B cell (primary cell): ENCODE results near the gene CUBN. TPM values are rescaled to one million over a fixed set of nuclear protein-coding genes. Genes with fewer than 3 reads are reported as not detected.

Source experiments
- ATAC-seq: fragments of 200-7000 bp; cut with Tn5 transposase; one replicate; pipeline ENCODE4 v1.10.0; 2021; ENCODE audit warnings: low read depth, mild to moderate bottlenecking, moderate number of reproducible peaks, moderate library complexity
- CTCF ChIA-PET: fragments of 350-600 bp; sonication (Branson Sonifier 250); formaldehyde crosslinking; loops from one replicate; lab custom pipeline; 2021; ENCODE audit warnings: antibody characterized with exemption, inconsistent platforms; lab: Charles Lee
- POLR2A ChIA-PET: fragments of 350-600 bp; sonication (Branson Sonifier 250); formaldehyde crosslinking; loops from one replicate; lab custom pipeline; 2021; ENCODE audit warnings: antibody characterized with exemption; lab: Charles Lee
- DNase-seq: peaks from one replicate; pipeline ENCODE4 v3.0.0; 2013
- H2AFZ ChIP-seq: 2 replicates; pipeline ENCODE4 v1.6.1; 2012; ENCODE audit warnings: mild to moderate bottlenecking, low read depth, low read length; ENCODE audit not compliant: insufficient read depth, poor library complexity, severe bottlenecking
- H3K27ac ChIP-seq, 2 donors: 1 replicate in 1 of 2; 2 replicates in 1 of 2; pipeline ENCODE4 v1.5.1; 2012 to 2013; ENCODE audit warnings: low read length in 2 of 2, mild to moderate bottlenecking in 2 of 2, moderate library complexity in 1 of 2
- H3K27me3 ChIP-seq, 4 experiments: fragments of 200-600 bp in 1 of 4; sonication (generic) in 1 of 4; replicated peaks in 1 of 4; 1 replicate in 2 of 4; 2 replicates in 2 of 4; pipeline versions ENCODE4 v1.6.1 to v1.7.0; 2013 to 2016; ENCODE audit warnings: low read length in 3 of 4, mild to moderate bottlenecking in 2 of 4, mixed read lengths in 1 of 4, moderate library complexity in 1 of 4; ENCODE audit not compliant: insufficient read depth in 4 of 4, control insufficient read depth in 3 of 4; ENCODE audit errors: control extremely low read depth in 1 of 4
- H3K36me3 ChIP-seq, 2 experiments: replicated peaks in 1 of 2; 1 replicate in 1 of 2; 2 replicates in 1 of 2; pipeline versions ENCODE4 v1.6.1 to v1.7.1; 2013; ENCODE audit warnings: low read length in 1 of 2; ENCODE audit not compliant: insufficient read depth in 2 of 2, control insufficient read depth in 1 of 2; ENCODE audit errors: control extremely low read depth in 1 of 2, extremely low read depth in 1 of 2
- H3K4me1 ChIP-seq, 2 donors: fragments of 200-600 bp in 1 of 2; sonication (generic) in 1 of 2; 1 replicate in 1 of 2; 2 replicates in 1 of 2; pipeline versions ENCODE4 v1.5.1 to v1.6.1; 2013 to 2017; ENCODE audit warnings: low read length in 2 of 2; ENCODE audit not compliant: control insufficient read depth in 2 of 2, insufficient read depth in 2 of 2
- H3K4me2 ChIP-seq: replicated peaks from 2 replicates; pipeline ENCODE3; 2012; ENCODE audit warnings: mild to moderate bottlenecking, low read depth, low read length; ENCODE audit not compliant: poor library complexity, severe bottlenecking
- H3K4me3 ChIP-seq, 5 experiments: fragments of 200-600 bp in 1 of 5; sonication (generic) in 1 of 5; 1 replicate in 3 of 5; 2 replicates in 2 of 5; pipeline versions ENCODE4 v1.5.1 to v1.7.0; 2011 to 2016; ENCODE audit warnings: low read length in 4 of 5, mild to moderate bottlenecking in 4 of 5, low read depth in 2 of 5, control low read depth in 1 of 5, moderate library complexity in 1 of 5; ENCODE audit not compliant: insufficient read depth in 1 of 5; ENCODE audit errors: control extremely low read depth in 1 of 5, extremely low read depth in 1 of 5
- H3K79me2 ChIP-seq: fragments of 200-600 bp; sonication (generic); one replicate; pipeline ENCODE4 v1.6.0; 2016; ENCODE audit warnings: low read length; ENCODE audit not compliant: control insufficient read depth, insufficient read depth
- H3K9ac ChIP-seq: fragments of 200-600 bp; sonication (generic); 2 replicates; pipeline ENCODE4 v1.6.1; 2017; ENCODE audit warnings: mild to moderate bottlenecking, low read length, moderate library complexity
- H3K9me3 ChIP-seq, 3 donors: one replicate each; pipeline versions ENCODE4 v1.6.1 to v1.7.1; 2013; ENCODE audit warnings: low read length in 2 of 3; ENCODE audit not compliant: control insufficient read depth in 2 of 3, insufficient read depth in 1 of 3; ENCODE audit errors: control extremely low read depth in 1 of 3
- H4K20me1 ChIP-seq: 2 replicates; pipeline ENCODE4 v1.6.0; 2012; ENCODE audit warnings: mild to moderate bottlenecking, low read length; ENCODE audit not compliant: insufficient read depth, control insufficient read depth, poor library complexity, severe bottlenecking
- H3K27ac Mint-ChIP-seq: one replicate; pipeline ENCODE4 v1.8.0; 2021; ENCODE audit warnings: mixed read lengths
- H3K27me3 Mint-ChIP-seq: one replicate; pipeline ENCODE4 v1.8.0; 2021; ENCODE audit warnings: mixed read lengths
- H3K4me1 Mint-ChIP-seq: one replicate; pipeline ENCODE4 v1.8.0; 2021; ENCODE audit warnings: mixed read lengths
- H3K4me3 Mint-ChIP-seq: one replicate; pipeline ENCODE4 v1.8.0; 2021; ENCODE audit warnings: mixed read lengths
- H3K9me3 Mint-ChIP-seq: one replicate; pipeline ENCODE4 v1.8.0; 2022; ENCODE audit warnings: mixed read lengths; ENCODE audit not compliant: insufficient read depth
- CTCF ChIP-seq: fragments of 200-600 bp; IDR thresholded peaks from one replicate; pipeline ENCODE4 v1.8.0; 2022; ENCODE audit warnings: antibody characterized with exemption, mild to moderate bottlenecking
- EZH2 ChIP-seq: IDR thresholded peaks from 2 replicates; pipeline ENCODE4 v1.6.1; 2012; ENCODE audit warnings: borderline replicate concordance, low read depth, mild to moderate bottlenecking, moderate library complexity, low read length; ENCODE audit not compliant: insufficient read depth, poor library complexity, severe bottlenecking
- WGBS: methylation state at CpG from one replicate; pipeline ENCODE4 v1.1.5; 2013; ENCODE audit warnings: missing lambda C conversion rate; ENCODE audit not compliant: insufficient coverage; 5-methylcytosine and 5-hydroxymethylcytosine counted together
- intact Hi-C: fragments of 100-400 bp; cut with micrococcal nuclease; formaldehyde crosslinking; loops from one replicate; pipeline ENCODE4 v1.10.0; 2022
- polyA plus RNA-seq: library from polyadenylated mRNA; depleted of rRNA; stranded (reverse); fragments of >200 nt; gene quantifications from 2 replicates; pipeline ENCODE4 v1.2.3, GENCODE V29; 2012
- total RNA-seq, 2 donors: library from RNA; stranded (reverse); fragments of 120-200 nt in 1 of 2; gene quantifications; 1 replicate in 1 of 2; 2 replicates in 1 of 2; pipeline versions ENCODE4 v1.2.3 to v1.2.4, GENCODE V29; 2013 to 2022

The CUBN gene
- total and polyA plus RNA-seq, 2 donors (not counting 1 experiment from before 2014, with no cell fraction given) = 4.2 to 5.7 TPM

- TF ChIP-seq EZH2 = no peak
- no peak for TF ChIP-seq CTCF
- H3K9me3 Mint-ChIP-seq = no peaks in the 10 kb centered on the region
- Histone ChIP-seq H3K4me1 (peaks cover 8 to 13% of the 10 kb centered on the region in 2 donors), H3K9me3 (no peaks in the 10 kb centered on the region), H3K4me2 (no peak overlapping the region), H3K4me3 (no peak overlapping the region), H3K27ac (no peak overlapping the region), H2AFZ (no peak overlapping the region), H3K79me2 (no peaks in the 10 kb centered on the region), H3K27me3 (no peaks in the 10 kb centered on the region), H4K20me1 (no peaks in the 10 kb centered on the region), H3K9ac (no peak overlapping the region), H3K36me3 (no peaks in the 10 kb centered on the region)
- no peak for DNase-seq
- ChIA-PET POLR2A (no interaction called here), CTCF (no interaction called here)
- peaks cover 16% of the 10 kb centered on the region for H3K4me1 Mint-ChIP-seq
- intact Hi-C loops = no loop called here
- no peaks in the 10 kb centered on the region for H3K27me3 Mint-ChIP-seq
- ATAC-seq = no peak
- H3K27ac Mint-ChIP-seq = no peak overlapping the region
- 94% methylated on average over 7 of the region's 13 CpGs for WGBS
- no peak overlapping the region for H3K4me3 Mint-ChIP-seq
Measured at GRCh38 chr10:17031637-17032635, 97.7 kb downstream of the CUBN start.
